LNCAP (cell line): ENCODE data around the gene STXBP1.

Source experiments
- TF ChIP-seq, protein P1 (sequence below): fragments of 450-650 bp; IDR thresholded peaks from 2 replicates; pipeline ENCODE4 v1.5.1; 2017; ENCODE audit warnings: mild to moderate bottlenecking

STXBP1 gene

GRCh38 chr9:127598839-127599549 lies 13.1 kb upstream of the STXBP1 start:
- TF ChIP-seq, protein P1, sequence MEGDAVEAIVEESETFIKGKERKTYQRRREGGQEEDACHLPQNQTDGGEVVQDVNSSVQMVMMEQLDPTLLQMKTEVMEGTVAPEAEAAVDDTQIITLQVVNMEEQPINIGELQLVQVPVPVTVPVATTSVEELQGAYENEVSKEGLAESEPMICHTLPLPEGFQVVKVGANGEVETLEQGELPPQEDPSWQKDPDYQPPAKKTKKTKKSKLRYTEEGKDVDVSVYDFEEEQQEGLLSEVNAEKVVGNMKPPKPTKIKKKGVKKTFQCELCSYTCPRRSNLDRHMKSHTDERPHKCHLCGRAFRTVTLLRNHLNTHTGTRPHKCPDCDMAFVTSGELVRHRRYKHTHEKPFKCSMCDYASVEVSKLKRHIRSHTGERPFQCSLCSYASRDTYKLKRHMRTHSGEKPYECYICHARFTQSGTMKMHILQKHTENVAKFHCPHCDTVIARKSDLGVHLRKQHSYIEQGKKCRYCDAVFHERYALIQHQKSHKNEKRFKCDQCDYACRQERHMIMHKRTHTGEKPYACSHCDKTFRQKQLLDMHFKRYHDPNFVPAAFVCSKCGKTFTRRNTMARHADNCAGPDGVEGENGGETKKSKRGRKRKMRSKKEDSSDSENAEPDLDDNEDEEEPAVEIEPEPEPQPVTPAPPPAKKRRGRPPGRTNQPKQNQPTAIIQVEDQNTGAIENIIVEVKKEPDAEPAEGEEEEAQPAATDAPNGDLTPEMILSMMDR: no peak

GRCh38 chr9:127599550-127599891 lies 12.6 kb upstream of the STXBP1 start:
- TF ChIP-seq, protein P1: no peak

DNA sequence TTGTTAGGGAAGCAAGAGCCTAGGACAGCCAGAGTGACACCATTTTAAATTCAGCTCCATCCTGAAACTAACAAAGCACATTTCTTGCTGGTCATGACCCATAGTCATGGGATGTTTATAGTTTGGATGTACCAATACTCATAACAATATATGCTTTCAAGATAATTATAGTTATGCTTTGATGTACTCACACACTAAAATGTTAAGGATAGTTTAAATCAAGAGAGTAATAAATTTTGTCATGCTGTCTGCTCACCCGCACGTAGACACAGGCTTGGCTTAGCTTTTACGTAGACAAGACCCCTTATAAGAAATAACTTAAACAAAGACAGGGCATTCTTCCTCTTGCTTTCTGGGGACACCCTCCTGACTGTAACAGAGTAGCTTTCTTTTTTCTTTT lies 8.9 kb upstream of the STXBP1 start:
- TF ChIP-seq, protein P1: no peak

GRCh38 chr9:127606043-127606442 lies 6.0 kb upstream of the STXBP1 start:
- TF ChIP-seq, protein P1: no peak

GRCh38 chr9:127608104-127608966 lies 3.7 kb upstream of the STXBP1 start:
- TF ChIP-seq, protein P1: no peak

- TF ChIP-seq, protein P1: no peak
Observed at GRCh38 chr9:127611603-127611898, 526 bp upstream of the STXBP1 start.

- TF ChIP-seq, protein P1: no peak
Observed at GRCh38 chr9:127612939-127613582, 984 bp downstream of the STXBP1 start.
